NCI-H1092 (cell line): Measurements from ENCODE around the gene P2RY14.

Source experiments
- DNase-seq: peaks from one replicate; lab custom pipeline; 2025; lab: John Stamatoyannopoulos, UW

Gene P2RY14

GRCh38 chr3:151216641-151217607 is 61.4 kb downstream of the P2RY14 start:
- DNase-seq, result no peak

- DNase-seq, result no peak
Measured at GRCh38 chr3:151214459-151214858, 63.9 kb downstream of the P2RY14 start.

GRCh38 chr3:151213881-151214280 is 64.5 kb downstream of the P2RY14 start:
- DNase-seq, result no peak

- DNase-seq, result no peak
Measured at GRCh38 chr3:151213151-151213550, 65.2 kb downstream of the P2RY14 start.

DNA sequence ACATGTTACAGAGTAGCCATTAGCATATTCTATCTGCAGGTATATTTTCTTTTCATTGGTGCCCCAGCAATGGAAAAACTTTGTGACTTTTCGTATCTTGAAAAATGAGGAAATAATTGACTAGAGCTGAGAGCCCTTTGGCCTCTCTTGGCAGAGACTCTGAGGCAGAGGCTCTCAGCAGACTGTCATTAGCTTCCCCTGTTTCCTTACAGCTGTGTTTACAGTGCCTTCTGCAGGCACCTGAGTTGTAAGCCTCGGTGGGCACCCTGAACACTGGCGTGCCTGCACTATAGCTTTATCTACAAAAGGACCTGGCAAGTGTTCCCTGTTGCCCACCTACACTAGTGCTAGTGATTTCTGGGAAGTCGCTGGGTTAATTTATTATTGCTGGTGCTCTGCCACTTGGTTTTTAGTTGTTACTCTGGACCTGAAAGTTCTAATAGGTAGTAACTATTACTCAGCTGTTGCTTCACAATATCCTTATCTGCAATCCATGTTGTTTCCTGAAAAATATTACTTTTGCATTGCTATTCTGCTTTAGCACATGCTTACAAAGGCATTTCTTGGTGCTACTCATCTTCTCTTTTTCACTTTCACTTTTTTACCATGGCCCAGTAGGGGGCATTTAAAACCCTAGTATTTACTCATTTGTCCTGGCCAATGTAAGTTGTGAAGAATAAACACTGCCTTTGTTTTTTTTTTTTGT is 67.5 kb downstream of the P2RY14 start:
- DNase-seq, result no peak

DNA sequence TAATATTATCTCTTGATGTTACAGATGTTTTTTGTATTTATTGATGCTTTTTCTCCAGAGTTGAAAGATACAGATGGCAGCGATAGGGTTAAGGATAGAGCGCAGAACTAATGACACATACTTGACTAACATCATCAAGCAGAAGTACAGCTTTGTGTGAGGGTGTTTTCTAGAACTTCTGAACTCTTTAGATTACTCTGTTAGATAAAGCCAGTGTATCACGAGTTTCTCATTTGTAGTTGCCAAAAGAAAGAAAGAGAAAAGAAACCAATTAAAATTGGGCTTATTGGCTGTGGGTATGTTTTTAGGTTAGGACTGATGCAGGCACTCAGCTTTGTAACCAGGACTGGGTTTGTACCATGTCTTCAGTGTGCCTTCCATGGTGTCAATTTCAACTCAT is 68.7 kb downstream of the P2RY14 start:
- DNase-seq, result no peak

GRCh38 chr3:151206201-151206600 is 72.1 kb downstream of the P2RY14 start:
- DNase-seq, result no peak

GRCh38 chr3:151205482-151205881 is 72.9 kb downstream of the P2RY14 start:
- no peak for DNase-seq

- DNase-seq, result no peak
Measured at GRCh38 chr3:151204530-151205402, 73.6 kb downstream of the P2RY14 start.

GRCh38 chr3:151203051-151203420 is 75.3 kb downstream of the P2RY14 start, which contains the start of gene GPR171:
Gene GPR171, minus strand, starts transcription at chr3:151203216. Its CDS starts 3,830 bp downstream, at chr3:151199386.
- DNase-seq, result no peak

DNA sequence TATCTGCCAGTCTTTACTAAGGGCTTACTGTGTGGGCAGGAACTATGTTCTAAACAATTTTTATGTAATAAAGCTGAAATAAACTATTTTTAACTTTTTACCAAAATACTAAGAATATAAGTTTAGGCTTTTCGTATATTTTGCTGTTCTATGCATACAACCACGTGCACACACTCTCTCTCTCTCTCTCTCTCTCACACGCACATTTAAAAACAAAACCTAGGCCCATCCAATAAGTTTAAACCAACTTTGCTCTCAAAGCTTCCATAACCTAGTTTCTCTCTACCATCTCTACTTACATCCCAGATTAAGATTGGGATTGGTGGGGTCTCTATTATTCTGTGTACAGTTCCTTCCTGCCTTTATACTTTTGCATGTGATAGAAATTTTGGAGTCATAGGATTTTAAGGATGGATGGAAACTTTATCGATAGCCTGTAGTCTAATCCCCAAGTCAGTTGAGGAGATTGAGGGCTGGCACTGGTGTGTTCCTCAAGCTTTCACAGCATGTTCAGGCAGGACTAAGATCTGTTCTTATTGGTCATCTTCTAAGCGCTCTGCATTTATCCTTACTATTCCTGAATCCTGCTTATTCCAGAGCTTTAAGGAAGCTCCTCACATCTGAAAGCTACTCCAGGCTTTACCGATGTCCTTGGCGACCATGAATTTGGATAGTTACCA is 77.2 kb downstream of the P2RY14 start:
- DNase-seq, result no peak

- no peak for DNase-seq
Measured at GRCh38 chr3:151200586-151200985, 77.8 kb downstream of the P2RY14 start.

DNA sequence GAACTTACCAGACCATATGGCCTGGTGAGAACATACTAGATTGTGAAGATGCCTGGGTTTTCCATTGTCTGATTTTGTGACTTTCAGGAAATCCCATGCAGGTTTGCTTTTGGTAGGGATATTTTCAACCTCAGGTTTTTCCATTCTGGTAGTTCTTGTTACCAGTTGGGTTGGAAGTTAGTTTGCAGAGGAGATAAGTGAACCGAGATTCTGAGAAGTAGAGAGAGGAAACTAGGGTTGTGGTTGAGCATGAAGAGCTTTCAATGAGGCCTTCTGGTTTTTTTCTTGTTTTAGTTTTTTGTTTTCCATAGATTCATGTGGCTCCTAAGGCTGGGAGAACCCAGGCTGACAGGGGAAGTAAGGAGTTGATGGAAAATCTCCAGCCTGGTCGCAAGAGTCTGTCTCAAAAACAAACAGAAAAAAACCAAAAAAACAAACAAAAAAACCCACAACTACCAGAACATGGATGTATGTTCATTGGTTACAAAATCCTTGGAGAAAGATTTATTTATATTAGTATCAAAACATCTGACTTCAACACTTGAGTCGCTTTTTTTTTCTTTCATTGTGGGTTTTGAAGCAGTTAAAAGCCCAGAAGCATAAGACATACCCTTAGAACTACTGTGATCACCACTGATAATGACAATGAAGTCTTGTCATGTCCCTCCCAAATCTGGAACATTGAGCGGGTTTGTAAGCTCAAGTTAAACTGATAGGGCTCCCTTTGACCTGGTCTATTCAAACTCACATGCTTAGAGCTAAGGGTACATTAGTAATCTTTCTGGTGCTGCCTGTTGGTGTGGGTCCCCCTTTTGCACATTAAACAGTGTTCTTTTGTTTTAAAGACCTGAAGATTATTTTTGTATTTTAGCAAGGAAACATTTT is 78.5 kb downstream of the P2RY14 start:
- no peak for DNase-seq

- DNase-seq, result no peak
Measured at GRCh38 chr3:151198849-151199248, 79.5 kb downstream of the P2RY14 start.

GRCh38 chr3:151197981-151198767 is 80.2 kb downstream of the P2RY14 start:
- no peak for DNase-seq

DNA sequence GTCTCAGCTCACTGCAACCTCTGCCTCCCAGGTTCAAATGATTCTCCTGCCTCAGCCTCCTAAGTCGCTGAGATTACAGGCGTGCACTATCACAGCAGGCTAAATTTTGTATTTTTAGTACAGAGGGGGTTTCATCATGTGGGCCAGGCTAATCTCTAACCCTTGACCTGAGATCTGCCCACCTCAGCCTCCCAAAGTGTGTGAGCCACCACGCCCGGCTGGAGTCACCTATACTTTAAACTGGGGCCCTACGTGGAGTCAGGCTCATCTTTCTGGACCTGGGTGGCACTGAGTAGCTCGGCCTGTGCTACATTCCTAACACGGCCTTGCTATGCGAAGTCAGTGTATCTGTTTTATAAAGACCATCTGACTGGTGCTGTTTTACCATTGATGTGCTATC is 81.1 kb downstream of the P2RY14 start:
- no peak for DNase-seq

DNA sequence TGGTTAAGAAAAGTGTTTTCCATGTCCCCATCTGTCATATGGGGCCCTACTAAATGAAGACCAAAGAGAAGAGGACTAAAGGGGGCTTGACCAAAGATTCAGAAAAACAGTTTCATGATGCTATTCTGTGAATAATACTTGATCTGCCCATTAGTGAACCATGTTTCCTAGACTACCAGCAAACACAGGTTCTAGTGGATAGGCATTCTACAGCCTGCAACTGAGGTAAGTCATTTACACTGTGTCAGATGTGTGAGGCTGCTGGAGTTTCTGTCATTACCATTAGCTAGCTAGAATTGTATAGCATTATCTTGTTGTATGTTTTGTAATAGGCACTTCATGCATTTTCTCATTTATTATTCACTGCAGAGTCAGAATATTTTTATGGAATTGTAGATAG is 81.9 kb downstream of the P2RY14 start:
- no peak for DNase-seq

DNA sequence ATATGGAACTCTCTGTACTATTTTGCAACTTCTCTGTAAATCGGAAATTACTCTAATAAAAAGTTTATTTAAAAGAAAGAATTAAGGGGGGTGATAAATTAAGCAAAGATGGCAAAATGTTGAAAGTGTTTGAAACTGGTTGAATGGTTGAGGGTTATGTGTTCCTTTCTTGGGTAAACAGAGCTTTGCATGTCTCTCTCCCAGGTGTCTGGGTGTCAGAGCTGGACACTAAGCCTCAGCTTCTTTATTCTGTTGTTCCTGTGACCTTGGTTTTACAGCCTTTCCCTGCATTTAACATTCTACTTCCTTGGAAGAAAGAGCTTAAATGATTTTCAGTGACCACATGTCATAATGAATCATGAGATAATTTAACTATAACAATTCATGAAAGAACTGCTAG is 82.5 kb downstream of the P2RY14 start:
- DNase-seq, result no peak

GRCh38 chr3:151192545-151192944 is 85.8 kb downstream of the P2RY14 start:
- DNase-seq, result no peak

DNA sequence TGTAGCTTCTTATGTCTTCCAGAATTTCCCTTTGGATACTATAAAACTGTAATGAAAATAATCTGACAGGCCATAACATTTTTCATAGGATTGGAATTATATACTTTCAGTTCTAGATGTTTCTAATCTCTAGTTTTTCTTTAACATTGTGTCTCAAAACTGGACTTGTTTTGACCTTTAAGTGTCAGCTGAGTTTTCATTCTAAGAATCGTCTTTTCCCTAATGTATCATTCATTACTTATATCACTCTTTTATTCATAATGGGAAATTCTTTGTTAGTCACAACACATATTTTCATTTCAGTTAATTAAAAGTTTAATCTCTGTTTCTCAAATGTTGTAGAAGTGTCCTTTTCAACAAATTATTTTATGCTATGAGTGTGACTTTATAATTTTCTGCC is 87.2 kb downstream of the P2RY14 start:
- no peak for DNase-seq
